H1 (cell line): ENCODE data around the gene FAM25A. TPM values are rescaled to one million over a fixed set of nuclear protein-coding genes. Genes with fewer than 3 reads are reported as not detected.

Experiments
- CTCF ChIA-PET: fragments of 300-600 bp; sonication (Branson Sonifier 250); formaldehyde crosslinking; loops from one replicate; lab custom pipeline; 2021; ENCODE audit not compliant: partially characterized antibody; lab: Charles Lee
- POLR2A ChIA-PET: fragments of 300-600 bp; sonication (Branson Sonifier 250); formaldehyde crosslinking; loops from one replicate; lab custom pipeline; 2021; ENCODE audit warnings: inconsistent platforms; ENCODE audit not compliant: partially characterized antibody; lab: Charles Lee
- DNase-seq, 2 experiments: peaks; one replicate each; pipeline versions ENCODE4 v3.0.0 to v3.0.0-alpha.2; 2010 to 2022; ENCODE audit warnings: low spot score in 2 of 2, low read depth in 1 of 2, mixed read lengths in 1 of 2
- FAIRE-seq: peaks from 2 replicates; lab custom pipeline; 2011; peaks lifted over from hg19 to GRCh38; lab: Jason Lieb, UNC
- H2AFZ ChIP-seq: 2 replicates; pipeline ENCODE4 v1.8.1; 2012; ENCODE audit warnings: low read length, inconsistent platforms
- H2AK5ac ChIP-seq: 2 replicates; pipeline ENCODE4 v1.6.1; 2013; ENCODE audit warnings: low read depth, low read length
- H2BK120ac ChIP-seq: replicated peaks from 2 replicates; pipeline ENCODE3; 2013; ENCODE audit warnings: low read depth, low read length, inconsistent platforms
- H2BK12ac ChIP-seq: 2 replicates; pipeline ENCODE4 v1.6.1; 2013; ENCODE audit warnings: low read depth, low read length
- H2BK15ac ChIP-seq: 2 replicates; pipeline ENCODE4 v1.6.1; 2013; ENCODE audit warnings: low read length
- H2BK20ac ChIP-seq: 2 replicates; pipeline ENCODE4 v1.6.1; 2013; ENCODE audit warnings: low read length
- H2BK5ac ChIP-seq: 2 replicates; pipeline ENCODE4 v1.6.1; 2013; ENCODE audit warnings: low read depth, low read length
- H3K14ac ChIP-seq: 2 replicates; pipeline ENCODE4 v1.6.1; 2013; ENCODE audit warnings: inconsistent platforms; ENCODE audit not compliant: insufficient read length
- H3K18ac ChIP-seq: 2 replicates; pipeline ENCODE4 v1.6.1; 2013; ENCODE audit warnings: low read length; ENCODE audit errors: extremely low read depth
- H3K23ac ChIP-seq: 2 replicates; pipeline ENCODE4 v1.6.1; 2013; ENCODE audit warnings: inconsistent platforms; ENCODE audit not compliant: insufficient read length
- H3K23me2 ChIP-seq: 2 replicates; pipeline ENCODE4 v1.6.1; 2013; ENCODE audit warnings: low read depth, low read length
- H3K27ac ChIP-seq: 2 replicates; pipeline ENCODE4 v1.6.1; 2011; ENCODE audit warnings: low read depth, low read length, inconsistent platforms
- H3K27me3 ChIP-seq, 4 experiments: replicated peaks in 1 of 4; 1 replicate in 1 of 4; 2 replicates in 3 of 4; pipeline versions ENCODE4 v1.6.1 to v1.8.1; 2011 to 2013; ENCODE audit warnings: low read length in 3 of 4, mild to moderate bottlenecking in 3 of 4, inconsistent platforms in 2 of 4, mixed read lengths in 2 of 4, moderate library complexity in 1 of 4; ENCODE audit not compliant: control insufficient read depth in 3 of 4, insufficient read depth in 3 of 4; ENCODE audit errors: extremely low read depth in 1 of 4
- H3K36me3 ChIP-seq, 4 experiments: 2 replicates each; pipeline versions ENCODE4 v1.6.1 to v1.8.1; 2011 to 2013; ENCODE audit warnings: mild to moderate bottlenecking in 4 of 4, low read length in 3 of 4, moderate library complexity in 2 of 4, control low read depth in 1 of 4, inconsistent platforms in 1 of 4; ENCODE audit not compliant: insufficient read depth in 4 of 4, control insufficient read depth in 2 of 4
- H3K4ac ChIP-seq: replicated peaks from 2 replicates; pipeline ENCODE3; 2013; ENCODE audit warnings: low read length, low read depth, mixed read lengths, inconsistent platforms; ENCODE audit not compliant: insufficient read length
- H3K4me1 ChIP-seq, 4 experiments: replicated peaks in 1 of 4; 1 replicate in 1 of 4; 2 replicates in 3 of 4; pipeline versions ENCODE4 v1.6.1 to v1.8.1; 2011 to 2013; ENCODE audit warnings: low read length in 3 of 4, inconsistent platforms in 2 of 4, mixed read lengths in 1 of 4; ENCODE audit not compliant: insufficient read depth in 4 of 4, control insufficient read depth in 3 of 4
- H3K4me2 ChIP-seq, 2 experiments: 2 replicates each; pipeline versions ENCODE4 v1.6.1 to v1.8.1; 2011 to 2013; ENCODE audit warnings: low read depth in 2 of 2, low read length in 2 of 2, control low read depth in 1 of 2, inconsistent platforms in 1 of 2, mild to moderate bottlenecking in 1 of 2; ENCODE audit not compliant: insufficient read depth in 1 of 2
- H3K4me3 ChIP-seq, 4 experiments: fragments of 200-600, 300-600 bp in 1 of 4; sonication (generic), shearing (Covaris generic), sonication (Bioruptor Twin) in 1 of 4; 2 replicates each; pipeline versions ENCODE4 v1.5.1 to v1.8.1; 2011 to 2016; ENCODE audit warnings: low read length in 4 of 4, low read depth in 3 of 4, control low read depth in 2 of 4, inconsistent platforms in 2 of 4, mild to moderate bottlenecking in 2 of 4, mixed read lengths in 1 of 4, moderate library complexity in 1 of 4; ENCODE audit not compliant: insufficient read depth in 2 of 4; ENCODE audit errors: extremely low read depth in 1 of 4
- H3K56ac ChIP-seq: replicated peaks from 2 replicates; pipeline ENCODE3; 2013; ENCODE audit warnings: low read depth, mild to moderate bottlenecking, mixed read lengths, low read length, inconsistent platforms; ENCODE audit not compliant: insufficient read length
- H3K79me1 ChIP-seq: 2 replicates; pipeline ENCODE4 v1.6.1; 2013; ENCODE audit warnings: low read depth, low read length, control low read depth
- H3K79me2 ChIP-seq, 2 experiments: 2 replicates each; pipeline versions ENCODE4 v1.6.1 to v1.8.1; 2012 to 2013; ENCODE audit warnings: low read length in 2 of 2, mild to moderate bottlenecking in 2 of 2, inconsistent platforms in 1 of 2; ENCODE audit not compliant: insufficient read depth in 2 of 2, control insufficient read depth in 1 of 2
- H3K9ac ChIP-seq, 4 experiments: replicated peaks in 1 of 4; 1 replicate in 1 of 4; 2 replicates in 3 of 4; pipeline versions ENCODE4 v1.6.1 to v1.8.1; 2011 to 2013; ENCODE audit warnings: low read depth in 3 of 4, low read length in 3 of 4, control low read depth in 2 of 4, mild to moderate bottlenecking in 2 of 4, moderate library complexity in 2 of 4, inconsistent platforms in 1 of 4; ENCODE audit errors: extremely low read depth in 1 of 4
- H3K9me3 ChIP-seq, 2 experiments: 2 replicates each; pipeline versions ENCODE4 v1.6.1 to v1.8.1; 2012 to 2013; ENCODE audit warnings: mild to moderate bottlenecking in 2 of 2, moderate library complexity in 2 of 2, control low read depth in 1 of 2, inconsistent platforms in 1 of 2, low read depth in 1 of 2, low read length in 1 of 2, mixed read lengths in 1 of 2; ENCODE audit not compliant: insufficient read depth in 2 of 2
- H4K20me1 ChIP-seq, 2 experiments: replicated peaks in 1 of 2; 2 replicates each; pipeline versions ENCODE3 to v1.8.1; 2011 to 2013; ENCODE audit warnings: inconsistent platforms in 2 of 2, low read length in 2 of 2, mild to moderate bottlenecking in 1 of 2; ENCODE audit not compliant: insufficient read depth in 2 of 2, control insufficient read depth in 1 of 2
- H4K5ac ChIP-seq: 2 replicates; pipeline ENCODE4 v1.6.1; 2013; ENCODE audit warnings: low read length, low read depth, mixed read lengths, inconsistent platforms; ENCODE audit not compliant: insufficient read length
- H4K8ac ChIP-seq: 2 replicates; pipeline ENCODE4 v1.8.0; 2013; ENCODE audit warnings: mild to moderate bottlenecking, moderate library complexity, low read length, inconsistent platforms; ENCODE audit not compliant: insufficient read depth; ENCODE audit errors: extremely low read depth
- H4K91ac ChIP-seq: replicated peaks from 2 replicates; pipeline ENCODE3; 2013; ENCODE audit warnings: low read length, mixed read lengths, inconsistent platforms; ENCODE audit not compliant: insufficient read length
- ASH2L ChIP-seq: fragments of 200-600, 300-600 bp; sonication (generic); IDR thresholded peaks from one replicate; pipeline ENCODE4 v1.7.1; 2017; ENCODE audit warnings: low read length
- ATF3 ChIP-seq: IDR thresholded peaks from 2 replicates; pipeline ENCODE4 v1.6.1; 2011; ENCODE audit warnings: low read depth, mild to moderate bottlenecking, low read length; ENCODE audit not compliant: insufficient read depth
- MAX ChIP-seq: IDR thresholded peaks from 2 replicates; pipeline ENCODE4 v1.6.1; 2012; ENCODE audit warnings: inconsistent platforms
- RBBP5 ChIP-seq: IDR thresholded peaks from 2 replicates; pipeline ENCODE4 v1.7.1; 2012; ENCODE audit warnings: low read depth, mild to moderate bottlenecking, inconsistent platforms, low read length, moderate library complexity, borderline replicate concordance
- WGBS, 2 experiments: shearing (Covaris generic) in 1 of 2; methylation state at CpG; one replicate each; pipeline versions ENCODE4 v1.1.6 to v1.1.7; 2013 to 2015; ENCODE audit warnings: low lambda C conversion rate in 2 of 2, mixed read lengths in 2 of 2, inconsistent platforms in 1 of 2, low coverage in 1 of 2, missing lambda C conversion rate in 1 of 2; ENCODE audit not compliant: insufficient replicate concordance in 2 of 2, insufficient coverage in 1 of 2, insufficient read length in 1 of 2; ENCODE audit errors: extremely low coverage in 1 of 2, missing lambda C conversion rate in 1 of 2; 5-methylcytosine and 5-hydroxymethylcytosine counted together
- polyA plus RNA-seq, 7 experiments: library from polyadenylated mRNA; depleted of rRNA in 3 of 7; stranded (reverse) in 5 of 7; unstranded in 2 of 7; fragments of >200 nt in 5 of 7; fragments of 200-250 nt in 2 of 7; gene quantifications; 1 replicate in 5 of 7; 2 replicates in 1 of 7; 4 replicates in 1 of 7; pipeline versions ENCODE4 v1.2.1 to v1.2.3, GENCODE V29; 2011 to 2013; ENCODE audit warnings: missing spikeins in 2 of 7, mixed read lengths in 2 of 7
- total RNA-seq: library from RNA; stranded (reverse); fragmentation: NEBNext Ultra II Directional; extraction: Animal tissue kit (Norgen Biotek cat#: 25700); gene quantifications from 2 replicates; pipeline ENCODE4 v1.2.1, GENCODE V29; 2021

FAM25A gene
- total and polyA plus RNA-seq, 2 of the 8 experiments (the other 6 are each of a cell fraction or from before 2014, with no cell fraction given) = not detected

GRCh38 chr10:86981716-86982115 lies 38.4 kb upstream of the FAM25A start:
- FAIRE-seq = no peak
- POLR2A ChIA-PET = interaction anchor here (2.5 kb wide), 1 partner anchor 11 kb away, joined by 5 read pairs; no protein-coding TSS in a partner anchor
- no peak overlapping the region for H3K56ac ChIP-seq

More at GRCh38 chr10:86981716-86982115, 38.4 kb upstream of the FAM25A start:
- Histone ChIP-seq H4K91ac (no peak overlapping the region), H4K8ac (no peak overlapping the region), H3K27me3 (no peaks in the 10 kb centered on the region), H3K36me3 (no peaks in the 10 kb centered on the region), H3K4ac (no peak overlapping the region), H2AK5ac (no peak overlapping the region), H3K79me1 (no peaks in the 10 kb centered on the region), H2BK5ac (no peak overlapping the region), H3K4me2 (no peak overlapping the region), H3K4me1 (peaks cover 0 to 2% (median 0%) of the 10 kb centered on the region in 4 experiments; a peak in 1 of 7 replicates), H3K4me3 (no peak overlapping the region), H3K27ac (no peak overlapping the region), H3K9ac (no peak overlapping the region), H2BK120ac (no peak overlapping the region), H2AFZ (no peak overlapping the region), H4K20me1 (no peaks in the 10 kb centered on the region), H2BK15ac (no peak overlapping the region), H3K23me2 (no peaks in the 10 kb centered on the region), H3K18ac (no peak overlapping the region), H3K9me3 (no peaks in the 10 kb centered on the region), H3K23ac (no peak overlapping the region), H3K14ac (no peak overlapping the region), H2BK12ac (no peak overlapping the region), H2BK20ac (no peak overlapping the region), H3K79me2 (no peaks in the 10 kb centered on the region), H4K5ac (no peak overlapping the region)
- TF ChIP-seq ATF3 = no peak
- no peak for TF ChIP-seq RBBP5
- no peak for TF ChIP-seq MAX
- no peak for TF ChIP-seq ASH2L
- CTCF ChIA-PET = interaction anchor here (0.6 to 2.8 kb wide), 4 partner anchors 14 to 53 kb away, joined by 3 to 12 read pairs (median 6); partner anchors contain the start of gene ADIRF
- WGBS, 2 experiments = 89% methylated on average over 5 of the region's 5 CpGs; no CpG with 5 or more reads in 1 of the 2 experiments
- DNase-seq = no peak
